ENCODE results near the gene RGS3. TPM values are rescaled to one million over a fixed set of nuclear protein-coding genes. Genes with fewer than 3 reads are reported as not detected.

The RGS3 gene
- total and polyA plus RNA-seq, 2 donors (not counting 3 experiments of a cell fraction or from before 2014, with no cell fraction given): 356 to 416 TPM

DNA sequence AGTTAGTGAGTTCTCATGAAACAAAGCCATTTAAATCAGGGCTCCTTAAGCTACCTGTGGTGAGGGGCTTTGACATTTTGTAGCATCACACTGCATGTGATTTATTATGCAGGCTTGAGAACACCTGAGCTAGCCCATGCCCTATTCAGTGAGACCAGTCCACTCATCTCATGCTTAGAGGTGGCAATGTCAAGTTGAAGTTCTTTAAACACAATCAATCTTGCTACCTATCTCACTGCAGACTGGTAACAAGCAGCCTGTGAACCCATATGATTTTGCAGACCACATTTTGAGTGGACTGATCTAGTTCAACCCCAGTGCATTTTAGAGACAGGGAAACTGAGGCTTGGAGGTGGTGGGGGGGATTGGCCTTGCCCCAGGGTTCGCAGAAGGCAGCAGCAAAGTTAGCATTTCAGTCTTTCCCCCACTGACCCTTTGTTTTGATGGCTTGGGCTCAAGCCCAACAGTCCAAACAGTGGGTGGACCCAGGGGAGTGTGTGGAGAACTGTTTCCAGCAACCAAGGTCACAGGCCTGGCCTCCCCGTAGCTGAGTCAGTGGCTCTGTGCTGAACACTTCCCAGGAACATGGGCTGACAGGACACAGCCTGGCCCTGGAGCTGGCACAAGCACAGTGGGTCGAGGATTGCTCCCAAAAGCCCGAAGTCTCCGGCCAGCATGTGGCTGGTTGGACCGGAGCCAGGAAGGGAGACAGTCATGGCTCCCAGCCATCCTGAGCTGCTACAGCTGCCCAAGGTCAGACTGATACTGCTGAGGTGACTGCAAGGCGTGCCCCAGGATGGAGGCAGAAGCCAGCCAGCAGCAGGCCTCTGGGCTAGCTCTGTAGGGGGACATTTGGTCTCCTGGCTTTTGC is 95.3 kb downstream of the RGS3 start:
- peak; percentile 79 for DNase-seq (ENCODE audit: low read depth, low spot score)
- H2AFZ ChIP-seq (ENCODE audit: low read depth, low read length): no peak overlapping the region

More for the DNA sequence above, 95.3 kb downstream of the RGS3 start:
- Histone ChIP-seq H3K9me1 (replicated peaks; ENCODE audit: control insufficient read depth, extremely low read depth, insufficient read depth, low read length) (no peaks in the 10 kb centered on the region), H3K9ac (replicated peaks; ENCODE audit: extremely low read depth, insufficient read depth, low read length) (no peak overlapping the region), H3K4me1 (ENCODE audit: control insufficient read depth, extremely low read depth, insufficient read depth, low read length) (peaks cover 11% of the 10 kb centered on the region), H3K4me2 (ENCODE audit: insufficient read depth, low read length) (no peak overlapping the region), H3K36me3 (ENCODE audit: control insufficient read depth in 2 of 2, extremely low read depth in 1 of 2, insufficient read depth in 2 of 2, low read length in 2 of 2) (peaks cover 6 to 21% of the 10 kb centered on the region in 2 experiments), H3K79me2 (ENCODE audit: control insufficient read depth, insufficient read depth, low read length) (peaks cover 17% of the 10 kb centered on the region), H4K20me1 (replicated peaks; ENCODE audit: control insufficient read depth, extremely low read depth, insufficient read depth, low read length) (peaks cover 4% of the 10 kb centered on the region), H3K27me3 (ENCODE audit: control insufficient read depth in 2 of 2, insufficient read depth in 2 of 2, low read length in 2 of 2) (no peaks in the 10 kb centered on the region), H3K9me3 (replicated peaks; ENCODE audit: control insufficient read depth, insufficient read depth, low read length) (no peaks in the 10 kb centered on the region), H3K4me3 (replicated peaks in 1 of 3; ENCODE audit: insufficient read depth in 1 of 3, low read depth in 1 of 3, low read length in 3 of 3) (no peak overlapping the region), H3K27ac (ENCODE audit: insufficient read depth, low read depth, low read length) (no peak overlapping the region)
- no TSS peak for BruUV-seq (replicated peaks)
- TF ChIP-seq MYC (IDR thresholded peaks at IDR 0.05; ENCODE audit: low read depth, low read length) (no peak), POLR2AphosphoS5 (IDR thresholded peaks at IDR 0.05; ENCODE audit: insufficient read depth, low read depth, low read length) (no peak), FOS (IDR thresholded peaks at IDR 0.05; ENCODE audit: borderline replicate concordance, insufficient read depth, low read length) (no peak), CTCF (IDR thresholded peaks at IDR 0.05; ENCODE audit: extremely low read depth in 1 of 2, insufficient read depth in 1 of 2, low read depth in 1 of 2, low read length in 2 of 2) (no peak), JUN (IDR thresholded peaks at IDR 0.05; ENCODE audit: borderline replicate concordance, insufficient read depth, insufficient read length, low read depth) (no peak), GATA2 (IDR thresholded peaks at IDR 0.05; ENCODE audit: insufficient read depth, insufficient read length, low read depth, low read length) (no peak), EZH2 (IDR thresholded peaks at IDR 0.05; ENCODE audit: borderline replicate concordance, low read depth, low read length, severe bottlenecking) (no peak), POLR2A (IDR thresholded peaks at IDR 0.05; ENCODE audit: low read depth, low read length) (no peak)
- TF ChIP-seq, protein P1, sequence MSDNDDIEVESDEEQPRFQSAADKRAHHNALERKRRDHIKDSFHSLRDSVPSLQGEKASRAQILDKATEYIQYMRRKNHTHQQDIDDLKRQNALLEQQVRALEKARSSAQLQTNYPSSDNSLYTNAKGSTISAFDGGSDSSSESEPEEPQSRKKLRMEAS (IDR thresholded peaks at IDR 0.05; ENCODE audit: insufficient read depth, insufficient read length): no peak
- ChIA-PET CTCF (interaction anchor here (1.1 to 3.0 kb wide), 12 partner anchors 10 to 158 kb away, joined by 3 to 16 read pairs (median 5); partner anchors contain the start of gene ALAD), POLR2A (interaction anchor here (0.7 kb wide), 1 partner anchor 122 kb away, joined by 3 read pairs; no protein-coding TSS in a partner anchor)
- FAIRE-seq: peak; percentile 92
- dilution Hi-C loops (cut with MboI; ENCODE audit: extremely low pct_ligation_motif_present, low sequenced_read_pairs): no loop called here
- intact Hi-C loops (cut with micrococcal nuclease): no loop called here
